Measurements from ENCODE around the gene SCTR.

The SCTR gene

DNA sequence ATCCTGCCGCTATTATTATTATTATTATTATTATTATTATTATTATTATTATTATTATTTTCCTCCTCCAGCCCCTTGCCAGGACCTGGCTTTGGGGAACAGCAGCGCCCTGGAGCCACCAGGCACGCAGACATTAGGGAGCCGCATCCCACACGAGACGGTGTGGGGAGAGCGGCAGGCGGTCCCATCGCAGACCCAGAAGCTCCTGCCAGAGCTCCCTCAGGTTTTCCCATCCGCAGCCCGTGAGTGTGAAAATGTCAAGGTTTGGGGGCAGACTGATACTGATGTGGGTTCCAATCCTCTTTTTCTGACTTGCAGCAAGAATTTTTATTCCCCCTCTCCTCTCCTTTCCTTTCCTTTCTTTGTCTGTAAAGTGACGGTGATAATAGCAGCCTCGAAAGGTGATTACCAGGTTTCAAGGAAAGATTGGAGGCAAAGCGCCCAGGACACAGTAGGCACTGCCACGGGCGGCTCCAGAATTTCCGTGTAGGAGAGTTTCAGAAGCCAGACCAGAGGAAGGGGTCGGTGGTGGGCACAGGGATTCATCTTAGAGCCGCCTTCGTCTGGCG, 816 bp downstream of the SCTR start:
- no peak for DNase-seq (ENCODE audit: low spot score)

- no peak for DNase-seq (ENCODE audit: low spot score)
These were observed 1.6 kb downstream of the SCTR start for GRCh38 chr2:119522671-119523070.

DNA sequence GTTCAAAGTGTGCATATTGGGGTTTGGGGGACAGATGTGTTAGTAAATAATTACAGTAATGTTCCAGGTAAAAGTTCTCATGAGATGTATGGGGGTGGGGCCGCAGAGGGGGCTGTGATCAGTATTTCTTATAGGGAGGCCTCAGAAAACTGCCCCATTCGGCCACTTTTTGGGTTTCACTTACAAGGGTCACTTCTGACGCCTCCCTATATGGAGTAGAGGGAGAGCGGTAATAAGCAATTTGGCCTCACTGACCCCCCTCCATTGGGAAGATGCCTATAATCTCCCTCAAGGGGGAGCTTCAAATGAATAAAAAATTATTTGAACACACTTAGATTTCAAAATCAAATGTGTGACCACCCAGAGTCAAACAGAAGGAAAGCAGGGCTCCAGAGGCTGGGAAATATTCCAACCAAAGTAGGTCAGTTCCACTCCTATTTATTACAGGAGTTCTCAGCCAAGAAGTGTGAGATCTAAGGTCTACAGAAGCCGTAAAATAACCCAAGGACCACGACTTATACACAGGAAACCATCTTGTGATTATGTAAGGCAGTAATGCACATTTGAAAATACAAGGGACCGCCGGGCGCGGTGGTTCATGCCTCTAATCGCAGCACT, 2.7 kb downstream of the SCTR start:
- DNase-seq (ENCODE audit: low spot score): no peak

- no peak for DNase-seq (ENCODE audit: low spot score)
These were observed 3.4 kb downstream of the SCTR start for GRCh38 chr2:119520696-119521432.

DNA sequence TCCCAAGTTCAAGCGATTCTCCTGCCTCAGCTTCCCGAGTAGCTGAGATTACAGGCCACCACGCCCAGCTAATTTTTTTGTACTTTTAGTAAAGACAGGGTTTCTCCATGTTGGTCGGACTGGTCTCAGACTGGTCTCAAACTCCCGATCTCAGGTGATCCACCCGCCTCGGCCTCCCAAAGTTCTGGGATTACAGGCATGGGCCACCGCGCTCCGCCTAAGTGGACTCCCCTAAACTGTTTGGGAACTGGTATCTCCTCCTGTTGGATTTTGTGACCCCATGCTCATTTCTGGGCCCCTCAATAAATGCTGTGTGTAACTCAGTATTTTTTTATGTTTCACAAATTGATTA, 5.2 kb downstream of the SCTR start:
- DNase-seq (ENCODE audit: low spot score): no peak

- DNase-seq (ENCODE audit: low spot score): no peak
These were observed 5.8 kb downstream of the SCTR start for GRCh38 chr2:119518401-119519056.

DNA sequence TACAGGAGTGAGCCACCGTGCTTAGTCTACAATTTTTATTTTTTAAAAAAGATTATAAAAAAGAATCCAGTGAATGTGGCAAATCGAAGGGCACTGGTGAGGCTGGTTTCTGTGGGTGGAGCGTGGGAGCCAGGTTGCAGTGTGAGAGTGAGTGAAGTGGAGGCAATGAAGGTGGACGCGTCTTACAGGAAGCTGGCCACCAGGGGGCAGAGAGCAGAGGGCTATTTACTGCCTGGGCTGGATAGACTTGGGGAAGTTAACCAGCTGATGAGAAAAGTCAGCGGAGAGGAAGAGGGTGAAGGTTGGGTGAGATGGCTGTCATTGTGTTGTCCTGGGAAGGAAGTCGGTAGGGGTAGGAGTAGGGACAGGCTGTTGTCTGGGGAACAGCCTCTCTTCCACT, 6.8 kb downstream of the SCTR start:
- DNase-seq (ENCODE audit: low spot score): peak; percentile 45

DNA sequence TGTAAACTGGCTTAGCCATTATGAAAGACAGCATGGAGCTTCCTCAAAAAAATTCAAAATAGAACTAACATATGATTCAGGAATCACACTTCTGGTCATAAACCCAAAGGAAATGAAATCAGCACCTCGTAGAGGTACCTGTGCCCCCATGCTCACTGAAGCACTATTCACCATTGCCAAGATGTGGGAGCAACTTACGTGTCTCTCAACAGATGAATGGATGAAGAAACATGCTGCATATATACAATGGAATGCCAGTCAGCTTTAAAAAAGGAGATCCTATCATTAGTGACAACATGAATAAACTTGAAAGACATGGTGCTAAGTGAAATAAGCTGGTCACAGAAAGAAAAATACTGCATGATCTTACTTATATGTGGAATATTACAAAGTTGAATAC, 8.2 kb downstream of the SCTR start:
- no peak for DNase-seq (ENCODE audit: low spot score)

GRCh38 chr2:119513832-119514231, 10.5 kb downstream of the SCTR start:
- DNase-seq (ENCODE audit: low spot score): no peak

- DNase-seq (ENCODE audit: low spot score): no peak
These were observed 11.3 kb downstream of the SCTR start for GRCh38 chr2:119512946-119513345.

DNA sequence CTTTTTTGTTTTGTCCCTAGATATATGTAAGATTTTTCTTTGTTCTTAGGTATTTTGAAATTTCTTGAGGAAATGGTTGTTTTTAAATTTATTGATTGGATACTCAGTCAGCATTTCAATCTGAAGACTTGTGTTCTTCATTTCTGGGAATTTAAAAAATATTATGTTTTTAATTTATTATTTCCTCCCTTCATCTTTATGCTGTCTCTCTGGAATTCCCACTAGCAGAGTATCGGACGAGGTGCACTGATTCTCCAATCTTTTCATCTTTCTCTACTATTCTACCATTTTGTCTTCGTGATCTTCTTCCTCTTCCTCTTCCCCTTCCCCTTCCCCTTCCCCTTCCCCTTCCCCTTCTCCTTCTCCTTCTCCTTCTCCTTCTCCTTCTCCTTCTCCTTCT, 12.3 kb downstream of the SCTR start:
- no peak for DNase-seq (ENCODE audit: low spot score)

DNA sequence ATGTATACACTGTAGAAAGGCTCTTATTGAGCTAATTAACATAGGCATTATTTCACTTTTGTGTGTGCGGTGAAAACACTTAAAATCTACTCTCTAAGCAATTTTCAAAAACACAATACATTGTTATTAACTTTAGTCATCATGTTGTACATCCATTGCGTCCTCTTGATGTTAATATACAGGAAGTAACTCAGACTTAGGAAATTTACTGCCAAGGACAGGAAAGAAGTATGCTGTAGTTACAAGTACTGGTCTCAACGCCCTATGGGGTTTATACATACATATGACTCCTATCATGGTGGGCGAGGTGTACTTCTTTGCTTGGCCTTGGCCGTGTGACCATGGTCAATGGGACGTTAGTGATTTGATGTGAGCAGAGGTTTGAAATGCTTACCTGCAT, 15.5 kb downstream of the SCTR start:
- DNase-seq (ENCODE audit: low spot score): peak; percentile 93

- DNase-seq (ENCODE audit: low spot score): no peak
These were observed 27.6 kb downstream of the SCTR start for GRCh38 chr2:119496682-119497081.

DNA sequence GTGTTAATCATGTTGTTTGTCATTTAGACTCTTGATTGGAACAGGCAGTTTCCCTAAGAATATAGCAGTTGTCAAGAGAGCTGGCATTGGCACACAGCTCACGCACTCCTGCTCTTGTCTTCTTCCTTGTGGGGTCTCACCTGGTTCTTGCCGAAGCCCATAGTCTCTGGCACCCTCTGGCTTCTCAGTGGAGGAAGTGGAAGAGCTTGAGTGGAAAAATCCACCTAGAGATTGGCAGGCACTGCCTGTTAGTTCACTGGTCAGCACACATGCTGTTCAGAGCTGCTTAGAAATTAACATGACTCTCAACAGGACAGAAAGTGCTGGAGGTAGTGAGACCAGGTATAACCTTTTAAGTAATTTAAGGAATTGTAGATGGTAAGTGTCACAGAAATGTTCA, 28.3 kb downstream of the SCTR start:
- no peak for DNase-seq (ENCODE audit: low spot score)

GRCh38 chr2:119494163-119494790, 30.0 kb downstream of the SCTR start:
- no peak for DNase-seq (ENCODE audit: low spot score)

DNA sequence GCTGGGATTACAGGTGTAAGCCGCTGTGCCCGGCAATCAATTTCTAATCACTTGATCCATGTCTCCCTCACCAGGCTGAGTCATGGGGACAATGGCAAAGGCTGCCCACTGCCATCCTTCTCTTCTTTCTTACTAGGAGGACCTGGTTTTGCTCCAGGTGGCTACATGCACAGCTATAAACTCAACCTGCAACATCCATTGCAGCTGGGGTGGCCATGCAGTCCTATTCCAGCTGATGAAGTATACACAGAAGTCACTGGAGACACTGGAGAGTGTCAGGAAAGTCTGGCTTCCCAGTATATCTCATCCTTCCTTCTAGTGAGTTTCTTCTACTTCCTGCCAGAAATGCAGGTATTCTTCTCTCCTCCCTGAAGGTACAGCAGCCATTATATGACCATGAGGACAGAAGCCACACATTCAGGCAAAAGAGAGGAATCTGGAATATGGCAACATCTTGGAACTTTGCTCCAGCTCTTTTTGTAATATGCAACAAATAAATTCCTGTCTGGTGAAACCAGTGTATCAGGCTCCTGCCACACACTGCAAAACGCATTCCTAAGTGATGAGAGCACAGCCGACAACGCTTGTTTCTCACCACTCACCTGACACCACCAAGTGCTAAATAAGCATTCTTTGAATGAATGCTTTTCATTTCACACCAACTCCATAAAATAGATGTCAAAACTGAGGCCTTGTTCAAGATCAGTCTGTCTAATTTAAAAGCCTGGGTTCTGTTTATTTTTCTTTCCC, 32.3 kb downstream of the SCTR start:
- DNase-seq (ENCODE audit: low spot score): peak; percentile 85

DNA sequence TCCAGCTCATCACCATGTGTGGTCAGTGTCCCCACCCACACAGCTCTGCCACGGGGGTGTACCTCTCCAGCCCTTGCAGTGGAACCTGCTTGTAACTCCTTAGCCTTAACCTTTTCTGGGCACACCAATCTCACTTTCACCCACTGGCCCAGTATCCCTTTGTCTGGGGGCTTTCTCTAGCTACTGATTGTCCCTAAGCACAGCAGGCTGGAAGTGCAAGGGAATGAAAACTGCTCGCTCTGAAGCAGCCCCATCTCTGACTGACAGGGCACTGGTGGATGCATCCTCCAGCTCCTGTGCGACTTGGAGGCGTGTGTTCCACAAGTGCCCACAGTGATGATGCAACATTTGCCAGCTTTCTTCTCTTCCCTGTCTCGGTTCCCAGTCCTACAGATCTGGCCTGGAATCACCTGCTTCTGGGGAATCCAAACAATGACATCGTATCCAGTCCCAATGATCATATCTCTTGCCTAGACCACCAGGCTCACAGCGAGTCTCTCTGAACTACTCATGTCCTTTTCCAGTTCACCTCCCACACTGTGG, 33.6 kb downstream of the SCTR start:
- DNase-seq (ENCODE audit: low spot score): no peak

DNA sequence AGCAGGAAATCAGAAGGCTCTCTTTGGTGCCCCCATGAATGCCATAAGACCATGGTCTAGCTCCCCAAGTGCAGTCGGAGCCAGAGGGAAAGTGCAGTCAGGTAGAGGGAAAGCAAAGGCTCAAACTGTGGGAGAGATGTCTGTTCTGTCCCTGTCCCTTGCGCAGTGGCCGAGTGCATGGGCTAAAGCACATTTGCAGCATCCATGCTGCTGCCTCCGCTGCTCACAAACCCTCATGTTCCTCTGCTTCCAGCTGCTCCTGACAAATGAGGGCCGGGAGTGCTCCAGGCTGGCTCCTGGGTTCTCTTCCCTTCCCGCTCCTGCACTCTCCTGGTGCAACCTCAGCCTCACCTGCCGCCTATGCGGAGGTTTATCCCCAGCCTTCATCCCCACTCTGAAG, 34.2 kb downstream of the SCTR start:
- no peak for DNase-seq (ENCODE audit: low spot score)

- DNase-seq (ENCODE audit: low spot score): peak; percentile 7
These were observed 34.9 kb downstream of the SCTR start for GRCh38 chr2:119489232-119489952.

GRCh38 chr2:119488245-119489214, 35.8 kb downstream of the SCTR start:
- no peak for DNase-seq (ENCODE audit: low spot score)
